ENCODE data around the gene PPP1R16B.

- TF ChIP-seq POLR2A (IDR thresholded peaks at IDR 0.05): no peak
- TF ChIP-seq CTCF (IDR thresholded peaks at IDR 0.05): no peak
Measured at GRCh38 chr20:38804221-38804620, 1.3 kb upstream of the PPP1R16B start.

Measured in body of pancreas (tissue), 4 donors.